Neutrophil (primary cell): Measurements from ENCODE around the gene CRMP1.

ENCODE experiments used
- H3K27ac ChIP-seq: fragments of 200-600 bp; sonication (generic); 2 replicates; pipeline ENCODE4 v1.5.1; 2016; ENCODE audit warnings: mild to moderate bottlenecking, moderate library complexity
- H3K27me3 ChIP-seq: fragments of 200-600 bp; sonication (generic); 2 replicates; pipeline ENCODE4 v1.6.0; 2016; ENCODE audit warnings: mild to moderate bottlenecking
- H3K36me3 ChIP-seq: fragments of 200-600 bp; sonication (generic); 2 replicates; pipeline ENCODE4 v1.5.1; 2017
- H3K4me1 ChIP-seq, 2 experiments: fragments of 200-600 bp in 1 of 2; sonication (generic) in 1 of 2; 1 replicate in 1 of 2; 2 replicates in 1 of 2; pipeline versions ENCODE4 v1.5.1 to v1.6.1; 2013 to 2016; ENCODE audit warnings: low read depth in 1 of 2, low read length in 1 of 2, mild to moderate bottlenecking in 1 of 2, moderate library complexity in 1 of 2; ENCODE audit not compliant: control insufficient read depth in 1 of 2, insufficient read depth in 1 of 2
- H3K4me3 ChIP-seq, 2 experiments: fragments of 200-600 bp in 1 of 2; sonication (generic) in 1 of 2; 1 replicate in 1 of 2; 2 replicates in 1 of 2; pipeline ENCODE4 v1.5.1; 2013 to 2016; ENCODE audit warnings: low read depth in 1 of 2, low read length in 1 of 2, mild to moderate bottlenecking in 1 of 2, moderate library complexity in 1 of 2
- H3K9me3 ChIP-seq: fragments of 200-600 bp; sonication (generic); 2 replicates; pipeline ENCODE4 v1.5.1; 2016
- CTCF ChIP-seq: fragments of 200-600 bp; sonication (generic); IDR thresholded peaks from 2 replicates; pipeline ENCODE4 v1.5.1; 2016; ENCODE audit warnings: antibody characterized with exemption

The CRMP1 gene

DNA sequence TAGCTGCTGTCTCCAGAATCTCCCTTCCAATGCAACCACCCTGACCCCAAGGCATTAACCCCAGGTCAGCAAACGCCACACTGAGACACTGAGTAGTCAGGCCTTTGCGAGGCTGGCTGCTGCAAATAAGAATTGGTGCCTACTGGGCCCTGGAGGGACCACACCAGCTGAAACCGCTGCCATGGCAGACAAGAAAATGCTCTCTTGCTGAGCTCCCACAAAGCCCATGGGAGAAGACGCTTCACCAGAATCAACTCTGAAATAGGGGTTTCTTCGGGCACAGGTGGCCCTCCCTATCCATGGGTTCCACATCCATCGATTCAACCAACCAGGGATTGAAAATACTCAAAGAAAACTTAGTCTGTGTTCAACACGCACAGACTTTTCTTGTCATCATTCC, 26.7 kb upstream of the CRMP1 start:
- TF ChIP-seq CTCF, result no peak
- H3K36me3 ChIP-seq, result no peaks in the 10 kb centered on the region
- H3K27me3 ChIP-seq, result peaks cover 18% of the 10 kb centered on the region

GRCh38 chr4:5919044-5919443, 26.2 kb upstream of the CRMP1 start:
- no peak for TF ChIP-seq CTCF
- Histone ChIP-seq H3K9me3 (no peaks in the 10 kb centered on the region), H3K4me1 (no peaks in the 10 kb centered on the region), H3K4me3 (no peak overlapping the region), H3K27ac (no peak overlapping the region), H3K27me3 (peaks cover 18% of the 10 kb centered on the region), H3K36me3 (no peaks in the 10 kb centered on the region)

More for the DNA sequence above, 26.7 kb upstream of the CRMP1 start:
- Histone ChIP-seq H3K27ac (no peak overlapping the region), H3K9me3 (no peaks in the 10 kb centered on the region), H3K4me3 (no peak overlapping the region), H3K4me1 (no peaks in the 10 kb centered on the region)

DNA sequence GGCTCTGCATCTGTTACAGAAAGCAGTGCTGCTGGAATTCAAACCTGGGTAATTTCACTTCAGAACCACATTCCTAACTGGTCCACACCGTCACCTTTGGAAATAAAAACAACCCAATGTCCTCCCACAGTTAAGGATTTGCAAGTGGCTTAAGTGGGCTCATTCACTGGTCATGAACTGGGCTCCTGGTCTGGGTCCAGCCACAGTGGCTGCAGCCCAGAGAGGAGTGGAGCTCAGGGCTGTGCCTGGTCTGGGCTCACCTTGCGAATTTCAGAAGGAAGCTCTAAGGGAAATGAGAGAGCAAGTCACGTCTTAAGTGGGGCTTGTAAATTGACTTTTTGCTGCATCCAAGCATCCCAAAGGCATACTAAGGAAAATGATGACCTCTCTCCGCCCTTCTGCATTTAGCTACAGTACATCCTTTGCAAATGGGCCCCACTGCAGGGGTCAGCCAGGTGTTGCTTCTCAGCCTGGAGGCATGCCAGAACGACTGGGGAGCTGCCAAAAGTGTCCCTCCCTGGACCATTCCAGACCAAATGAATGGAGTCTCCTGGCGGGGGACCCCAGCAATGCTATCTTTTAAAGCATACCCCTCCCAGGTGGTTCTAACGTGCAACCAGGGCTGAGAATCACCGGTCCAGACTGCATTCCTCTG, 25.6 kb upstream of the CRMP1 start:
- Histone ChIP-seq H3K27me3 (peaks cover 18% of the 10 kb centered on the region), H3K36me3 (no peaks in the 10 kb centered on the region), H3K27ac (no peak overlapping the region), H3K4me3 (no peak overlapping the region), H3K4me1 (no peaks in the 10 kb centered on the region), H3K9me3 (no peaks in the 10 kb centered on the region)
- TF ChIP-seq CTCF, result no peak

GRCh38 chr4:5917672-5918071, 24.8 kb upstream of the CRMP1 start:
- Histone ChIP-seq H3K4me1 (no peaks in the 10 kb centered on the region), H3K27ac (no peak overlapping the region), H3K9me3 (no peaks in the 10 kb centered on the region), H3K4me3 (no peak overlapping the region), H3K27me3 (peaks cover 18% of the 10 kb centered on the region), H3K36me3 (no peaks in the 10 kb centered on the region)
- TF ChIP-seq CTCF, result no peak

DNA sequence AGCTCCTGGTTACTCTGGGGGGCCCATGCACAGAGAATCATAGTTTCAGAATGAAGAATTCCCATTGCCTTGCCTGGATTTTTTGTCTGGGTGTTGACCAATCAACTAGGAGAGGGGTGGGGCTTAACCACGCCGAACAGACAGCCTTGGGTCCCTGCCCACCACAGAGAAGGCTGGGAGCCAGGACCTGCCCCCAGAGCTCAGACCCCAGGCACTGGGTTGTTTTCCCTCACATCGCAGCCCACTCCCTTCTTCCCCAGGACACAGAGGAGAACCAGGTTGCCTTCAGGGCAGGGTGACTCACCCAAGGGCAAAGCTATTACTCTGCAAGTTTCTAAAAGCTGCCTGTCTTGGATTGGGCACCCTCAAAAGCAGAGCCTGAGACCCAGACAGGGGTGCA, 23.3 kb upstream of the CRMP1 start:
- Histone ChIP-seq H3K4me3 (no peak overlapping the region), H3K27ac (no peak overlapping the region), H3K4me1 (no peaks in the 10 kb centered on the region), H3K36me3 (no peaks in the 10 kb centered on the region), H3K9me3 (no peaks in the 10 kb centered on the region), H3K27me3 (peaks cover 12% of the 10 kb centered on the region)
- no peak for TF ChIP-seq CTCF
